Esophagus squamous epithelium (tissue), 5 donors: Measurements from ENCODE around the gene CSTF2T. TPM values are rescaled to one million over a fixed set of nuclear protein-coding genes. Genes with fewer than 3 reads are reported as not detected.

Source experiments
- DNase-seq: peaks from one replicate; lab custom pipeline; 2025; lab: John Stamatoyannopoulos, UW
- H3K27ac ChIP-seq, 4 donors: fragments of 200-600 bp; sonication (generic); one replicate each; pipeline ENCODE4 v1.5.1; 2016 to 2019; ENCODE audit warnings: mild to moderate bottlenecking in 1 of 4
- H3K27me3 ChIP-seq, 4 donors: fragments of 200-600 bp; sonication (generic); 1 replicate in 3 of 4; 2 replicates in 1 of 4; pipeline versions ENCODE4 v1.5.1 to v1.6.0; 2017 to 2021; ENCODE audit warnings: antibody characterized with exemption in 1 of 4
- H3K36me3 ChIP-seq, 3 donors: fragments of 200-600 bp; sonication (generic); one replicate each; pipeline ENCODE4 v1.5.1; 2016 to 2019
- H3K4me1 ChIP-seq, 3 donors: fragments of 200-600 bp; sonication (generic); one replicate each; pipeline ENCODE4 v1.5.1; 2017 to 2019
- H3K4me3 ChIP-seq, 4 donors: fragments of 200-600 bp; sonication (generic); 1 replicate in 3 of 4; 2 replicates in 1 of 4; pipeline ENCODE4 v1.5.1; 2016 to 2019; ENCODE audit warnings: mild to moderate bottlenecking in 2 of 4, moderate library complexity in 1 of 4
- H3K9me3 ChIP-seq, 3 donors: fragments of 200-600 bp; sonication (generic); one replicate each; pipeline ENCODE4 v1.5.1; 2016 to 2019
- CTCF ChIP-seq, 6 experiments: fragments of 450-650 bp in 4 of 6; fragments of 200-600 bp in 2 of 6; sonication (generic) in 2 of 6; IDR thresholded peaks; one replicate each; pipeline ENCODE4 v1.5.1; 2016 to 2019; ENCODE audit warnings: antibody characterized with exemption in 6 of 6, mild to moderate bottlenecking in 4 of 6, moderate library complexity in 4 of 6
- POLR2A ChIP-seq, 4 donors: fragments of 450-650 bp; IDR thresholded peaks; one replicate each; pipeline ENCODE4 v1.6.1; 2017; ENCODE audit warnings: antibody characterized with exemption in 4 of 4, mild to moderate bottlenecking in 4 of 4, moderate library complexity in 3 of 4
- WGBS, 2 donors: methylation state at CpG; one replicate each; pipeline ENCODE4 v1.1.5; 2018; 5-methylcytosine and 5-hydroxymethylcytosine counted together
- intact Hi-C: fragments of 100-400 bp; cut with DNase I; formaldehyde crosslinking; loops from one replicate; pipeline ENCODE4 v1.15.0; 2022
- total RNA-seq, 4 donors: library from RNA; depleted of rRNA; stranded (reverse); fragments of >200 nt; gene quantifications; one replicate each; pipeline ENCODE4 v1.1.0, GENCODE V29; 2016
- donor health status: DM: yes; HTN: yes; CAD: no.

CSTF2T gene
- total RNA-seq, 4 donors from 2014 or later, result 8.1 to 15.3 (median 12.6) TPM

- H3K27ac ChIP-seq, result no peak overlapping the region
- intact Hi-C loops, result no loop called here
- no peaks in the 10 kb centered on the region for H3K9me3 ChIP-seq
- no peaks in the 10 kb centered on the region for H3K4me1 ChIP-seq
- H3K36me3 ChIP-seq, result no peaks in the 10 kb centered on the region
- H3K4me3 ChIP-seq, result no peak overlapping the region
- H3K27me3 ChIP-seq, result no peaks in the 10 kb centered on the region
- TF ChIP-seq POLR2A (IDR thresholded peaks at IDR 0.05), result no peak
- no peak for TF ChIP-seq CTCF (IDR thresholded peaks at IDR 0.05)
- no peak for DNase-seq
Measured at GRCh38 chr10:51653025-51653424, 46.4 kb downstream of the CSTF2T start.

- TF ChIP-seq POLR2A (IDR thresholded peaks at IDR 0.05), result no peak
- no peak for TF ChIP-seq CTCF (IDR thresholded peaks at IDR 0.05)
- Histone ChIP-seq H3K9me3 (no peaks in the 10 kb centered on the region), H3K27ac (no peak overlapping the region), H3K36me3 (no peaks in the 10 kb centered on the region), H3K4me3 (no peak overlapping the region), H3K4me1 (no peaks in the 10 kb centered on the region), H3K27me3 (no peaks in the 10 kb centered on the region)
- 76 to 84% methylated on average over 1 of the region's 1 CpG for WGBS, 2 donors
- intact Hi-C loops, result no loop called here
- no peak for DNase-seq
Measured at GRCh38 chr10:51651063-51651462, 48.3 kb downstream of the CSTF2T start.

DNA sequence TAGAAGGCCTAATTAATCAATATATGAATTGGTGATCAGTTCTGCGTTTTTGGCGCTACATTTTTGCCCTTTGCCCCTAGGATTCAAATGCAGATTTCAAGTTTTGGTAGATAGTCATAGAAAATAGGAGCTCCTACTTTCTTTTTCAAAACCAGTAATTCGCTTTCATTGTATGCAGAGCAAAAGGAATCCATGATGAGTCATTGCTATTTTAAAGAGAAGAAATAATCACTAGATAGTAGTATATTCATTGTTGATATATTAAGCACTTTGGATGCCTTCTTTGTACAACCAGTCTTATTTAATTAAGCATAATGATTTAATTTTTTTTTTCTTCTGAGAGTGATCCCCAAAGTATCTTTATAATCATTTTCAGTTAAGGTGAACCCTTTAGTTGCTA is 50.3 kb downstream of the CSTF2T start:
- intact Hi-C loops, result no loop called here
- H3K36me3 ChIP-seq, result no peaks in the 10 kb centered on the region
- H3K27me3 ChIP-seq, result no peaks in the 10 kb centered on the region
- TF ChIP-seq POLR2A (IDR thresholded peaks at IDR 0.05), result no peak
- TF ChIP-seq CTCF (IDR thresholded peaks at IDR 0.05), result no peak
- no peak overlapping the region for H3K4me3 ChIP-seq
- DNase-seq, result no peak
- no peaks in the 10 kb centered on the region for H3K4me1 ChIP-seq
- 69 to 82% methylated on average over 3 of the region's 3 CpGs for WGBS, 2 donors
- H3K9me3 ChIP-seq, result no peaks in the 10 kb centered on the region
- no peak overlapping the region for H3K27ac ChIP-seq
